GM21423 (cell line): ENCODE results near the gene SLC47A2.
"Not testable (repeated sequence)": the region's sequence is repeated elsewhere in the genome, so short reads cannot be mapped to it uniquely, and the experiment has no call there.

Experiments
- ATAC-seq: cut with Tn5 transposase; IDR thresholded peaks from one replicate; pipeline ENCODE4 v1.9.1; 2021; ENCODE audit warnings: mild to moderate bottlenecking, moderate library complexity; ENCODE audit not compliant: unreplicated experiment

The SLC47A2 gene, protein sequence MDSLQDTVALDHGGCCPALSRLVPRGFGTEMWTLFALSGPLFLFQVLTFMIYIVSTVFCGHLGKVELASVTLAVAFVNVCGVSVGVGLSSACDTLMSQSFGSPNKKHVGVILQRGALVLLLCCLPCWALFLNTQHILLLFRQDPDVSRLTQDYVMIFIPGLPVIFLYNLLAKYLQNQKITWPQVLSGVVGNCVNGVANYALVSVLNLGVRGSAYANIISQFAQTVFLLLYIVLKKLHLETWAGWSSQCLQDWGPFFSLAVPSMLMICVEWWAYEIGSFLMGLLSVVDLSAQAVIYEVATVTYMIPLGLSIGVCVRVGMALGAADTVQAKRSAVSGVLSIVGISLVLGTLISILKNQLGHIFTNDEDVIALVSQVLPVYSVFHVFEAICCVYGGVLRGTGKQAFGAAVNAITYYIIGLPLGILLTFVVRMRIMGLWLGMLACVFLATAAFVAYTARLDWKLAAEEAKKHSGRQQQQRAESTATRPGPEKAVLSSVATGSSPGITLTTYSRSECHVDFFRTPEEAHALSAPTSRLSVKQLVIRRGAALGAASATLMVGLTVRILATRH

DNA sequence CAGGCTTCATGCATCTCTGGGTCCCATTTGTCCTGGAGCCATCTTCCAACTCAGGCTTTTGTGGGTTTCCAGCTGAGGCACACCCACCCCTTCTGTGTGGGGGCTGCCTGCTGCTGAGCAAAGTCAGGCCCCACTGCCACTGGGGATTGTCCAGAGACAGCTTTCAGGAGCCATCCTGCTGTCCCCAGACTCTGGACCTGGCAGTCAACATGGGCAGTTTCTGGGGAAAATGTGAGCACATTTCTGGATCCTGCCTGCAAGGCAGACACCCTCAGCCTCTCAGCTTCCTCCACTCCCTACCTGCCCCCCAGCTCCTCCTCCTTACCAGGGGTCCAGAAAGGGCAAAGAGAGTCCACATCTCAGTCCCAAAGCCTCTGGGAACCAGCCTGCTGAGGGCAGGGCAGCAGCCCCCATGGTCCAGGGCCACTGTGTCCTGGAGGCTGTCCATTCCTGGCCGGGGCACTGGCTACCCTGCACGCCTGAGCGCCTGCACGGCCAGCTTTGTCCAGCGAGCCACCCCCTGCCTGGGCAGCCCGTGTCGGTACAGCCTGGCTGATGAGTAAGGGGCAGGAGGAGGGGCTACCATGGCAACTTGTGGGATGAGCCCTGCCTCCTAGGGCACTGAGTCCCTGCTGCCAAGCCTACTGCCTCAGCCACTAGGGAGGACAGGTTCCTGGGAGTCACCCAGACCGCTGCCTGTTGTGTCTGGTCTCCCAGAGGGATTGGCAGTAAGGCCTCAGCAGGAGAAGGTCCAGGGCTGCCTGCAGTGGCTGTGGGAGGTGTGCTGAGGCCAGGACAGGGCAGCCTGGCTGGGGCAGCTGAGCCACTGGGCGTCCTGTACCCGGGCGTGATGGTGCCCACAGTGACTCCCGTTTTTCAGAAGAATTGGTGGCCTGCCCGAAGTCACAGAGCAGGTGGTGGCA lies at the start of gene SLC47A2:
Gene SLC47A2 (minus strand): TSS at position 477 of the 923 bp plus-strand sequence. CDS start 29 bp downstream, at position 448.
- ATAC-seq: no peak

DNA sequence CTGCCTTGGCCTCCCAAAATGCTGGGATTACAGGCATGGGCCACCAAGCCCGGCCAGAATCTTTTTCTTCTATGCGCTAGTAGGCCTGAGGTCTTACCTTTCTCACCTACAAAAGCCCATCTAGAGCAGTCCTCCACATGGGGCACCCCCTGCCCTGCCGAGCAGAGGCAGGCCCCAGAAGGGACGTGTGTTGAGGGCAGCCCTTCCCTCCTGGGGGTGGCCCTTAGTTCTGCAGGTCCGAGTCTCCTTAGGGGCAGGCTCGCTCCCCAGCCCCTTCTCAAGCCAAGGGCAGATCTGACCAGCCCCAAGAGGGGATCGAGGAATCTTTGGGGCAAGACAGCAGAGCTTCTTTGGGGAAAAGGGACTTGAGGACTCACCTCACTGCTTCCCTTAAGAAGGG lies 49.6 kb upstream of the SLC47A2 start:
- ATAC-seq: no peak

DNA sequence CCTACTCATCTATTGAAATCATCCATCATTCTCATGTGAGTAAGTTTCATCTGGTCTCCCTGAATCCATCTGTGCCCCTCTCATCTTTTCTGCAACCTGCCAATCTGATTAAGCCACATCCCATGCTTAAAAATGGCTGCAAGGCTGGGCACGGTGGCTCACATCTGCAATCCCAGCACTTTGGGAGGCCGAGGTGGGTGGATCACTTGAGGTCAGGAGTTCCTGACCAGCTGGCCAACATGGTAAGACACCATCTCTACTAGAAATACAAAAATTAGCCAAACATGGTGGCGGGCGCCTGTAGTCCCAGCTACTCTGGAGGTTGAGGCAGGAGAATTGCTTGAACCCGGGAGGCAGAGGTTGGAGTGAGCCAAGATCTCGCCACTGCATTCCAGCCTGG lies 47.6 kb upstream of the SLC47A2 start:
- ATAC-seq: not testable (repeated sequence)

DNA sequence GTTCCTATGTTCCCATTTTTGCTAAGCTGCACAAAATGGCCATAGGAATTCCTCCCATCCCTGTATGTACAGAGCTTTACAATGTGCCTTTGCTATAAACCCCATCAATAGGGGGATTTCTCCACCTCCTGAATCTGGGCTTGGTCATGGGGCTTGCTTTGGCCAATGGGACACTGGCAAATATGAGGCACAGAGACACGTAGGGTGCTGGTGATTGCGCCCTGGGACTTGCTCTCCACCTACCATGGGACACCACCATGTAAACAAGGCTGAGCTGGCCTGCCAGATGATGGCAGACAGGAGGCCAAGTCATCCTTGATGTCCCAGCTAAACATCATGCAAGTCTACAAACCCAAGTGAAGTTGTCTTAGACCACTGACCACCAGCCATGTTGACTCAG lies 47.0 kb upstream of the SLC47A2 start:
- no peak for ATAC-seq

DNA sequence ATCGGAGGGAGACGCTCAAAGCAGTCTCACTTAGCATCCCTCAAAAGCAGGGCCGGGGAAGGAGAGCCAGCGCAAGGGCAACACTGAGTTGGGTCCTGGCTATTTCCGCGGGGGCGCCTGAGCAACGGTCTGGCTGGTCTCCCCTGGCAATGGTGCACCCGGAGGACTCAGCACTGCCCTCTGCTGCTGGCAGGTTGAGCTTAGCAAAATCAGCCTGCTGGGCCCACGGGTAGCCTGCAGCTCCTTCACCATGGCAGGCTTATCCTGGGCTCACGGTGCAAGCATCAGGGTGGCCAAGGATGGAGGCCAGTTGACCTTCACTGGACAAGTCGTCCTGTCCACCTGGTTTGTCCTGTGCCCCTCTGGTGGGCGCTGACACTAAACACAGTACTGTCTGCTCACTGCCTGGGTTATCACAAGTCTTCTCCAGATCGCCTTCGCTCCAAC lies 46.2 kb upstream of the SLC47A2 start:
- ATAC-seq: no peak

DNA sequence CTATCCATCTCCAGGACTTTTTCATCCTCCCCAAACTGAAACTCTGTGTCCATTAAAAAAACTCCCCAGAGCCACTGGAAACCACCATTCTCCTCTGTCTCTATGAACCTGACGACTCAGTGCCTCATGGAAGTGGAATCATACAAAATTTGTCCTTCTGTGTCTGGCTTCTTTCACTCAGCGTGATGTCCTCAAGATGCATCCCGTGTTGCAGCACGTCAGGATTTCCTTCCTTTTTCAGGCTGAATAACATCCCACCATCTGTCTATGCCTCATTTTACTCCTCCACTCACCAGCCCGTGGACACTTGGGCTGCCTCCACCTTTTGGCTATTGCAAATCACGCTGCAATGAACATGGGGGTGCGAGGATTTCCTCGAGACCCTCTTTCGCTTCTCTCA lies 44.4 kb upstream of the SLC47A2 start:
- no peak for ATAC-seq

DNA sequence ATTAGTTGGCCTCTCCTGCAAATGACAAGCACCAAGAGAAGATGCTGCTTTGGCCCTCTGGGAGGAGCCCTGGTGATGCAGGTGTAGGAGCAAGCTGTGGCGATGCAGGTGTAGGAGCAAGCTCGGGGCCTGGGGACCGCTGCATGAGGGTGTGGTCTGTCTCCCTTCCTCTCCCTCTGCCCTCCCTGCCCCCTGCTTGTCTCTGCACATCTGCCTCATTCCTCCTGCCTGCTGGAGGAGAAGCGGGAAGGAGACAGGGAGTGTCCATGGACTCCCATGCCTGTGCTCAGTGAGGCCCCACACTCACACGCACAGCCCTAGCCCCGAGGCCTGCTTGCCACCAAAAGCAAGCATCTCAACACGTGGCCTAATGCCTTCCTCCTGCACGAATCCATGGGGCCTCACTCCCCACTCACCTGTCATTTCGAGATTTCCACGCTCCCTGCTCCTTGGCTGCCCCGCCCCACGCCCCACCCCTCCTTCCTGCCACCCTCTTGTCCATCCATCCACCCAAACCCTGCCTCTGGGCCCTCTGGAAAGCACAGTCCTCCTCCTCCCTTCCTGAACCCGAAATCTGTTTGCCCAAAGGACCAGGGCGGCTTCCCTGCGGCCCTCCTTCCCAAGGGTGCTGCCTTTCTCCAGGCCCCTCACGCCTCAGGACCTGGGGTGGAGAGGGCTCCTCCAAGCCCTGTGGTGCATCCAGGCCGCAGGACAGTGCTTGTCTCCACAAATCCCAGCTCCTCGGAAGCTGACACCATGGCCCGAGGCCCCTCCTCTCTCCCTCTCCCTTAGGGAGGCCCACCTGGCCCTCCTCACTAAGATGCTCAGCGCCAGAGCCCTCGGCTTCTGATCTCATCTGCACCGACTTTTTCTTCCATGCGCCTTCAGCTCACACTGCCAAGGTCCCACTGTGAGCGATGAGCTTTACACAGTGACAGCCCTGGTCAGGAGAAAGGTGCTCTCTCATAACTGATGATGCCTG lies 43.5 kb upstream of the SLC47A2 start:
- no peak for ATAC-seq

DNA sequence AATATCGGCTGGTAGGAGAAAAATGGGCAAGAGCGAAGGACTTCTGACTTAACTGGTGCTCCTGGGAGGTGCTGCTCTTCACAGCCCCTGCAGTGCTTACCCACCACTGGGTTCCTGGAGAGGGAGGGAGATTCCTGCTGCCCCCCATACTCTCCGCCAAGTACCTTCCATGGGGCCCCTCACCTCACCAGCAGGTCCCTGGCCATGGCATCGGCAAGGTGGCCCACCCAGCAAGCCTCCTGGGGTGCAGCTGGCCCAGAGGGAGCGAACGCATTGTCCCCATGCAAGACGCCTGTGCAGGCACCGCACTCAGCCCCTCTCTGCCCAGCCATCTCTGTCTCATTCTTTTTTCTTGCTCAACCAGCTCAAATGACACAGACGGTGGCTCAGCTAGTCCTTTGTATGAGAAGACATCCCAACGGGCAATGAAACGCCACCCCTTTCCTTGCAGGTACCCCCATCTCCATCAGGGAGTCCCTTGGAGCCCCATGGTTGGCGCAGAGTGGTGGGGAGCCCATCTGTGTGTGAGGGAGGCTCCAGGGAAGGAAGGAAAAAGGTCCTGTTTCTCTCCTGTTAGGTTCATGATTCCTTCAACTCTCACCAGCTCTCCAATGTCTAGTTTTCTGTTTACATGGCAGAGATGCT lies 41.3 kb upstream of the SLC47A2 start:
- ATAC-seq: no peak

DNA sequence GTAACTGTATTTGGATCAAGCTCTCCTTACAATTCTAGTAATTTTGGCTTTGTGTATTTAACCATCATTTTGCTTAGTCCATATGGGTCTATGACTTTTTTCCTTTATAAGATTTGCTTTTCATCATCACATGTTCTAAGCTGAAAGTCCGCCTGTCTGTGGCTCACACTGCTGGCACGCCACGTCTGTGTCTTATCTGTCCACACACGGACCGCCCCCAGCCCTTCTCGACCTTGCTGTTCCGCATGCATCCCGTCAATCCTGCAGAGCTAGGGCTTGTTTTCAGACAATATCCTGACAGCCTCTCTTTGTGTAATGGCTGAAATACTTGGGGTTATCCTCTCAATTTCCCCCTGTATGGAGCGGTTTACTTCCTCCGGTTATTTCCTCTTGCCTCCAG lies 40.2 kb upstream of the SLC47A2 start:
- ATAC-seq: no peak

DNA sequence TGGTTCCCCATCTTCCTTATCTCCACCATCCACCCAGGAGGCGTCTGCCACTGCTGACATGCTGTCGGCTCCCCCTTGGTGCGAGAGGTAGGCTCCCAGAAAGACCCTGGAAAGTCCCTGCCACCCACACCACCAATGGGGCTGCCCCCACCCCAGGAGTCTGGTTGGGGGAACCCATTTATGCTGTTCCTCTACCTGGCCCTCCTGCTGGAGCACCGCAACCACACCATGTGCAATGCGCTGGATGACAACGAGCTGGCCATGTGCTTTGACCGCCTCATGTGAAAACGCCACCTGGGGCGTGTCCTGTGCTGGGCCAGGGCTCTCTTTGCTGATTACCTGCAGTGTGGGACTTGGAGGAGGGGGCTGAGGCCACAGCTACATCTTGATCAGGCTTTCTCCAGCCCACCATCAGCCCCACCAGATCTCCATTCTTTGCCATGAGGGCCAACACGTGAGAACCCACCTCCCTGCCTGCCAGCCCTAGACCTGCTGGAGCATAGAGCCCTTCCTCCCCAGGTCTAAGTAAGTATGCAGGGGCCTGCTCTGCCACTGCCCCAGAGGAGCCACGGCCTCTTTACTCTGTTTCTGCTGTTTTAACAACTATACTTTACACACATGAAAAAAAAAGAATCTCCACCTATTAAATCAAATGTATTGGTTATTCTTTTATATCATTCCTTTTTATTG lies 39.6 kb upstream of the SLC47A2 start:
- ATAC-seq: no peak

DNA sequence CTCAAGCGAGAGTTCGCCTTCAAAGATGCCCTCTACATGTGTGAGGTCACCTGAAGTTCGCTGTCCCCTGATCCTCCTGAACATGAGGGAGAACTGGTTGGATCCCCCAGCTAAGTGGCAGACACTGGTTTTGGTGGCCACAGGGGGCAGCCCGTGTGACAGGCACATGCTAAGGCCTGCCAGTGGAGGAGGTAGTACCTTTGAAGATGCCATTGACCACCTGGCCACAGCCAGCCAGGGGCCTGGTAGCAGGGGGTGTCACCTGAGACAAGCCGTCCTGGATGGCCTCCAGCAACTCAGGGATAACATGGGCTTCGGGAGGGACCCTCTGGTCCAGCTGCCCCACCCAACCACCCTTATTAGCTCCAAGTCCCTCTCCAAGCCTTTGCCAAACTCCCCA lies 39.0 kb upstream of the SLC47A2 start:
- no peak for ATAC-seq

DNA sequence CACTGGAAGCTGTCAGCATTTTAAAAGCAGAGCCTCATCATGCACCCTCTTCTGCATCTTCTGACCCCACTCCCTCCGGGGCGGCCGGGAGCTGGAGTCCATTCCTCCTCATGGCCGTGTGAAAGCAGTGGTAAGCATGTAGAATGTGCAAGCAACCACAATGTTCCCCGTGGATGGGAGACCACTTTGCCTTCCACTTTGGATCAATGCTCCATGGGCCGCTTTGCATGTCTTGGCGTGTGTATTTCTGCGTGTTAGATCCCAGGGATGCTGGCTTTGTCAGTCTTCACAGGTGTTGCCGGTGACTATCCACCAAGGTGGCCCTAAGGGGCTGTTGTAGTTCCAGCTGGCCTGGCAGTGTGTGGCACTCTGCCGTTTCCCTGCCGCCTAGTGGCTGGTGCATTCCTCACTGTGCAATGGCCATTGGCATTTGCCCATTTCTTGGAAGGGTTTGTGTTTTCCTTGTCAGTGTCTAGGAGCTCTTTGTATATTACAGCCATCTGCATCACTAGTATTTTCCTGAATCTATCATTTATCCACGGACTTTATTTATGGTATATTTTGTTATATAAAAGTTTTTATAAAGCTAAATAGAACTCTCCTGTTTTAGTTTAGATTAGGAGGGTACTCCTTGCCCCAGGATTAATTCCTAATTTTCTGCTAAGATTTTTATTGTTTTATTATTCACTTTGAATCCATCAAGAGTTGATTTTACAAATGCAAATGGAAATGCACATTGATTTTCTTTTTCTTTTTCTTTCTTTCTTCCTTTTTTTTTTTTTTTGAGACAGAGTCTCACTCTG lies 37.5 kb upstream of the SLC47A2 start:
- no peak for ATAC-seq

DNA sequence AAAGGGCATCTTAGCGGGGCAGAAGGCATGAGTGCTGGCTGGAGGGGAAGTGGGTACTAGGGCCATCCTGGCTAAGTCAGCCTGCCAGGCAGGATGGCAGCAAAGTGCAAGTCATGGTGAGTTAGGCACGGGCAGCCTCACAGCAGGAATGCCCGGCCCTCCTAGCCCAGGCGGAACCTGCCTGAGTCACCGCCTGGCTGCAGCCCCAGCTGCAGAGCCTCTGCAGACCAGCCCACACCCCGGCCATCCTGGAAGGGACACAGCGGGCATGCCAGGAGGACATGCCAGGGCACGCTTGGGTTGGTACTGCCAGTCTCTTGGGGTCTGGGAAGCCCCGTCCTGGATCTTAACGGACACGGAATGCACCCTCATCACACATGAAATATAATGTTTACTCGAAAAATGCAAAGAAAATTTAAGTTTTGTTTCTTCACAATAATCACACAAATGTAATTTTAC lies 36.7 kb upstream of the SLC47A2 start:
- no peak for ATAC-seq

DNA sequence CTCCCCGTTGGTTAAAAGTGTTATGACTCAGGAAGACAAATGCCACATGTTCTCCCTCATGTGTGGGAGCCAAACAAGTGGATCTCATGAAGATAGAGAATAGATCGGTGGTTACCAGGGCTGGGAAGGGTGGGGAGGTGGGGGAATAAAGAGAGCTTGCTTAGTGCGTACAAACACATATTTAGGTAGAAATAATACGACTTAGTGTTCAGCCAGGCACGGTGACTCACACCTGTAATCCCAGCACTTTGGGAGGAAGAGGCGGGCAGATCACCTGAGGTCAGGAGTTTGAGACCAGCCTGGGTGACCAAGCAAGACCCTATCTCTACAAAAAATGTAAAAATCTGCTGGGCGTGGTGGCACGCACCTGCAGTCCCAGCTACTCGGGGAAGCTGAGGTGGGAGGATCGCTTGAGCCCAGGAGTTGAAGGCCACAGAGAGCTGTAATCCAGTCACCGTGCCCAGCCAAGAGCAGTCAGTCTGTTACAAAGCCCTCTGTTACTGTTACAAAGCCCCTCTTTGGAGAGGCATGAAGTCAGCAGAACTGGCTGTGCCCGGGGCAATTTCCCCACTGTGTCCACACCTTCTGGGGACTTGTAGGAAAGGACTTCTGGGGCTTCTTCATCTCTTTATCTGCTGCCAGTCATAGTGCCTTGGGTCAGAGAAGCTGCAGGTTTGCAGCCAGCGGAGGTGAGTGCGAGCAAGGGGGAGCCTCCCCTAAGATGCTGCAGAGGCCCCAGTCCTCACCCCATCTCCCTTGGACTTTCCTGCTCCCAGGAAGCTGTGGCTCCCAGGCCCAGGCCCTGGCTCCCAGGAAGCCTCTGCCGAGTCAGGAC lies 36.0 kb upstream of the SLC47A2 start:
- ATAC-seq: no peak

DNA sequence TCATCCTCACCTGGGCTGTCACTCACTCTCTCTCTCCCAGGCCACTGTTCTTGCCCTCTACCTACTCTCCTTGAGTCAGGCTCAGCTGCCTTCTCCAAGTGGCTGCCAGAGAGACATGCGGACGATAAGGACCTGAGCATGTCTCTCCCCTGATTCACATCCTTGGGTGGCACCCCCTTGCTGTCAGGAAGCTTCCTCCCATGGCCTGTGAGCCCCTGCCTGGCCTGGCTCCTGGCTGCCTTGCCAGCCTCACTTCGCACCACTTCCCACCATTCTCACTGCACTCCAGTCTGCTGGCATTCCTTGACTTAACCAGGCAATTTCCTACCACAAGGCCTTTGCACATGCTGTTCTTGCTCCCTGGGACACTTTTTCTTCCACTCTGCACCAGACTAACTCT lies 34.5 kb upstream of the SLC47A2 start:
- ATAC-seq: no peak

DNA sequence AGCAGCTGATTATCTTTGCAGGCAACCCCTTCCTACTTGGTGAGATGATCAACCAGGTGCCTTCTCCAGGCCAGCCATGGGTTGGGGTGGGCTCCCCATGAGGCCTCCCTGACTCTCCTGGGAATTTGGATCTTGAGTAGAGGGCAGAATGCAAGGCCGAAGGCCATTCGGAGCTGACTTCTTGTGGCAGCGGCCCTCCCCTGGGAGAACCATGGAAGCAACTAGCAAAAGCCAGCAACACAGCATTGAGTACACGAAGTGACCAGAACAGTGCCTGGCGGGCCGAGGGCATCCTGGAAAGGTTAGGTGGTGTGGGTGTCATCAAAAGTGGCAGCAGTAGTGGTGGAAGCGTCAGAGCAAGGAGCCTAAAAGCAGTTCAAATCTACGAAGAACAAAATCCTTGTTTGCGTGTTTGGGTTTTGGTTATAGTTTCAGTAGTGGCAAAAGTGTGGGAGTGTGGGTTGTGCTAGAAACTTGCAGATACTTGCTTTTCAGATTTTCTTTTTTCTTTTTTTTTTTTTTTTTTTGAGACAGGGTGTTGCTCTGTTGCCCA lies 33.7 kb upstream of the SLC47A2 start:
- no peak for ATAC-seq

DNA sequence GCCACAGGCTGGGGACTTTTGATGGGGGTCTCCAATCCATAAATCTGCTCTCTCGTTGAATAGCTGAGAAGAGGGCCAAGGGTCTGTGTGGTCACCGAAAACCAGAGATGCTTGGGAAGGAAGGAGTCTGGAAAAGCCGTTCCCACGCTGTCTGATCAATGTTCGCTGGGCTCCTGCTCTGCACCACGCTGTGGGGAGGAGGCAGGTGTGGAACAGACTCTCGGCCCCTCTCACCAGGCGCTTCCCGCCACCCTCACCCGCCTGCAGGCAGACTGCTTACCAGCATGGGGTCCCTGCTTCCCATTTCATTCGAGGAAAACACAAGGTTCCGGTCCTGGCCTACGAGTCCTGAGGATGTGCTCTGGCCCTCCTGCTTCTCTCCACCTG lies 32.4 kb upstream of the SLC47A2 start:
- ATAC-seq: no peak
